Kidney epithelial cell (primary cell): Measurements from ENCODE around the gene INTS1. TPM values are rescaled to one million over a fixed set of nuclear protein-coding genes. Genes with fewer than 3 reads are reported as not detected.

Experiments
- DNase-seq: peaks from one replicate; pipeline ENCODE4 v3.0.0-alpha.2; 2010; ENCODE audit warnings: low read depth
- H3K27me3 ChIP-seq: 2 replicates; pipeline ENCODE4 v1.6.0; 2011; ENCODE audit warnings: low read length; ENCODE audit not compliant: control insufficient read depth, insufficient read depth
- H3K36me3 ChIP-seq: 2 replicates; pipeline ENCODE4 v1.5.1; 2011; ENCODE audit warnings: low read length; ENCODE audit not compliant: control insufficient read depth, insufficient read depth
- H3K4me3 ChIP-seq: 2 replicates; pipeline ENCODE4 v1.5.1; 2011; ENCODE audit warnings: low read depth, mild to moderate bottlenecking, control low read depth, low read length
- CTCF ChIP-seq: IDR thresholded peaks from 2 replicates; pipeline ENCODE4 v1.5.1; 2011; ENCODE audit warnings: mild to moderate bottlenecking, moderate library complexity, low read length, control low read depth, inconsistent platforms; ENCODE audit not compliant: insufficient read depth, poor library complexity, severe bottlenecking
- total RNA-seq: library from RNA; depleted of rRNA; stranded (reverse); fragments of >200 nt; gene quantifications from 2 replicates; pipeline ENCODE4 v1.2.3, GENCODE V29; 2015

Gene INTS1
- total RNA-seq, 1 donor from 2014 or later: 84.3 TPM

DNA sequence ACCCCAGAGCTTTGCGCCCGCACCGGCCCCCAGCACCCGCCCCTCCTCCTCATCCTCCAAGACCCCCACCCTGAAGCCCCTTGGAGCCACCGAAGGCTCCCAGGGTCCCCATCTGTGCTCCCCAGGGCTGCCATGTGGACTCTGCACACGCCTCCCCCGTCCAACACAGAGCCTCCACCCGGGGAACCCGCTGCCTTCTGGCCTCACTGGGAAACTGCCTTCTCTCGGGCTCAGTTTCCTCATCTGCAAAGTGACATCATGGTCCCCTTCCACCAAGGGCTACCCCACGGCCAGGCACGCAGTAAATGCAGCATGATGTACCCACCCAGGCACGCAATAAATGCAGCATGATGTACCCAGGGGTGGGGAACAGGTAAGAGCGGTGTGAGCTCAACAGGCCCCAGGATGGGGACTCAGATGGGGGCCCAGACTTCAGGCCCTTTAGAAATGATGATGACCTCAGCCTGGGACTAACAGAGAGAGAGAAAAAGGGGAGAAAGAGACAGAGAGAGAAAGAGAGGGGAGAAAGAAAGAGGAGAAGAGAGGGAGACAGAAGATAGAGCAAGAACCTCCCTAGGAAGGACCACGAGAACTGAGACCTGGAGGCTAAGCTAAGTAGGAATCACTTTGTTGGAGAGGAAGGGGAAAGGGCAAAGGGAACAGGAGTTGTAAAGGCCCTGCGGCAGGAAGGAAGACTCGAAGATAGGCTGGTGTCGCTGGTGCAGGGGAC lies 42.4 kb downstream of the INTS1 start:
- no peak for DNase-seq
- H3K27me3 ChIP-seq: no peaks in the 10 kb centered on the region
- TF ChIP-seq CTCF: no peak
- H3K36me3 ChIP-seq: no peaks in the 10 kb centered on the region
- no peak overlapping the region for H3K4me3 ChIP-seq

GRCh38 chr7:1460821-1461645 lies 43.2 kb downstream of the INTS1 start:
- no peaks in the 10 kb centered on the region for H3K36me3 ChIP-seq
- no peak overlapping the region for H3K4me3 ChIP-seq
- DNase-seq: no peak
- no peaks in the 10 kb centered on the region for H3K27me3 ChIP-seq
- TF ChIP-seq CTCF: no peak

DNA sequence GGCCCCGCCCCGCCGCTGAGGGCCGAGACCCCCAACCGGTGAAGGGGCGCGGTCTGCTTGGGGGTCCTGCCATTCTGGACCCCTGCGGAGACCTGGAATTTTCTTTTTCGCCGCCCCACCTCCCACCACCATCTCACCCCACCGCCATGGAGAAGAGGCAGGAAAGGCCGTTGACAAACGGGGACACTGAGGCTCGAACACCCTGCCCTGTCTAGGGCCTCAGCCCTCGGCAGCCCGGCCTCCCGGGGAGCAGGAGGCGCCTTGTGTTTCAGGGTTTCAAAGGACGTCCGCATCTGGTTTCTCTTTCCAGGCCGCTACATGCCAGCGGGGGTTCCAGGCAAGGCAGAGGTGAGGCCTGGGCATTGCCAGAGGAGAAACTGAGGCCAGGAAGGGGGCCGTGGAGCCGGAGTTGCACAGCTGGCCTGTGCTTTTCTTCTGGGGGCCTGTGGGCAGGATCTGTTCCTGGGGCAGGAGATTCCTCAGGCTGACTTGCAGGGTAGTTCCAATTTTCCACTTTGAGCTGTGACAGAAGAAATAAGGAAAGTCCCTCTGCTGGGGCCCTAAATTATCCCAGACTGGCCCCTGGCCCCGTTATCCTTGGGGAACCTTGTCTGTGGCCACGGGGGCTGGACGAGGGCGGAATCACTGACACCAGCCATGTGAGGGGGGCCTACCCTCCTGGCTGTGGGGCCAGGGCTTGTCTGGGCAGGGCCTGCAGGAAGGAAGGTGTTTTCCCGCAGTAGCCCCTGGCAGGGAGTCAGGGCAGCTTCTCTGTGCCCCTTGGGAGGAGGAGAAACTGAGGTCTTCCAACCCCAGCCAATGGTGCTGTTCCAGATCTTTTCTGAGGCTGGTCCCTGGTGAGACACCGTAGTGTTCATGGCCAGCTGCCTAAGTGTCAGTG lies 44.0 kb downstream of the INTS1 start:
- H3K36me3 ChIP-seq: no peaks in the 10 kb centered on the region
- no peaks in the 10 kb centered on the region for H3K27me3 ChIP-seq
- H3K4me3 ChIP-seq: peak overlapping the region; percentile 37
- no peak for TF ChIP-seq CTCF
- no peak for DNase-seq

- no peaks in the 10 kb centered on the region for H3K36me3 ChIP-seq
- H3K27me3 ChIP-seq: no peaks in the 10 kb centered on the region
- TF ChIP-seq CTCF: no peak
- peak; percentile 81 for DNase-seq
- peak overlapping the region; percentile 84 for H3K4me3 ChIP-seq
Measured at GRCh38 chr7:1459512-1459892, 44.7 kb downstream of the INTS1 start.

GRCh38 chr7:1458683-1459511 lies 45.3 kb downstream of the INTS1 start, which contains the start of gene MICALL2:
Gene MICALL2 (minus strand): TSS chr7:1459470. CDS start chr7:1459326, 144 bp downstream.
- TF ChIP-seq CTCF: no peak

More at GRCh38 chr7:1458683-1459511, 45.3 kb downstream of the INTS1 start, which contains the start of gene MICALL2:
- peak within 1 kb of the TSS; percentile 84 for H3K4me3 ChIP-seq
- no peaks in the 10 kb centered on the region for H3K27me3 ChIP-seq
- H3K36me3 ChIP-seq: no peaks in the 10 kb centered on the region
- peak; percentile 39 for DNase-seq
